GM21786 (cell line): ENCODE data around the gene PAXX.

Experiments used
- ATAC-seq: cut with Tn5 transposase; IDR thresholded peaks from one replicate; pipeline ENCODE4 v1.9.1; 2021; ENCODE audit not compliant: unreplicated experiment

Gene PAXX

GRCh38 chr9:136980669-136981478 lies 11.3 kb upstream of the PAXX start:
- no peak for ATAC-seq

DNA sequence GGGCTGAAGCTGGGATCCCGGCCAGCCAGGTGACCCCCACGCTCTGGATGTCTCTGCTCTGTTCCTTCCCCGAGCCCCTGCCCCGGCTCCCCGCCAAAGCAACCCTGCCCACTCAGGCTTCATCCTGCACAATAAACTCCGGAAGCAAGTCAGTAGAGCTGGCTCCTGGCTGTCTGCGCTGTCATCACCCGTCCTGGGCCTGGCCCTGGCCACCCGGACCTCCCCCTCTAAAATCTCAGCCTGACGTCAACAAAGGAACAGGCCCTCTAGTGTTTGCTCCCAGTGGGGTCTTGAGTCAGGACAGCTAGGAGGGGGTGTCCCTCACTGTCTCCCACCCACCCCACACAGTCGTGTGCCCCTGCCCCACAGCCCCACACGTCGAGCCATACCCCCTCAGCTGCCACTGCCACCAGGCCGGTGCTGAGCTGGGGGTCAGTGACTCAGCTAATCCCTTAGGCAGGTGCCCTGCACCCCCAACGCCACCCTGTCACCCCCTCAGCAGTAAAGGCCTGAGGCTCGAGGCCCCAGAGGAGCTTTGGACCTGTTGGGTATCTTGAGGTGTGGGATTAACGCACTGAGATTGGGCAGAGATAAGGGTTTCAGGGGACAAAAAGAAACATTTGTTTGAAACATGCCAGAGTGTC lies 10.5 kb upstream of the PAXX start:
- ATAC-seq: no peak

- ATAC-seq: no peak
Observed at GRCh38 chr9:136982232-136983051, 9.8 kb upstream of the PAXX start, which contains the start of gene LCNL1. Gene LCNL1, plus strand, starts transcription at chr9:136982993. Its CDS starts 594 bp downstream, at chr9:136983587.

GRCh38 chr9:136983167-136983566 lies 9.1 kb upstream of the PAXX start:
- ATAC-seq: no peak

DNA sequence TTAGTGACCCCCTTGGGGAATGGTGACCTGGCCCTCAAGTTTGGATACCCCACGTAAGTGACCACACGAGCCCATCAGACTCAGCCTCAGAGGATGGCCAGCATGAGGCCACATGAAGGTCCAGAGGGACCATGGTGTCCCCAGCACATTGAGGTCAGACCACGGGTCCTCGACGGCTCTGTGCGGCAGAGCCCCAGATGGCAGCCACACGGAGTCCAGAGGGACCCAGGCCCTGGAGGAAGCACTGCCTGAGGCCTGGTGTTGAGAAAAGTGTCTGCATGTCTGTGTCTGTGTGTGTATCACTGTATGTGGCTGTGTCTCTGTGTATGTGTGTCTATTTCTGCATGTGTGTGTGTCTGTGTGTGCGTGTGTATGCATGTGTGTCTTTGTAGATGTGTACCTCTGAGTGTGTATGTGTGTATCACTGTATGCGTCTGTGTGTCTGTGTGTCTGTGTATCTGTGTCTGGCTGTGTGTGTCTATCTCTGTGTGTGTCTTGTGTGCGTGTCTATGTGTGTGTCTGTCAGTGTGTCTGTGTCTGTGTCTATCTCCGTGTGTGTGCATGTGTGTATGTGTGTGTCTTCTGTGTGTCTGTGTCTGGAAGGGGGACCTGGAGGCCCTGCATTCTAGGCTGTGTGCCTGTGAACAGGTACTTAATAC lies 8.4 kb upstream of the PAXX start:
- no peak for ATAC-seq

DNA sequence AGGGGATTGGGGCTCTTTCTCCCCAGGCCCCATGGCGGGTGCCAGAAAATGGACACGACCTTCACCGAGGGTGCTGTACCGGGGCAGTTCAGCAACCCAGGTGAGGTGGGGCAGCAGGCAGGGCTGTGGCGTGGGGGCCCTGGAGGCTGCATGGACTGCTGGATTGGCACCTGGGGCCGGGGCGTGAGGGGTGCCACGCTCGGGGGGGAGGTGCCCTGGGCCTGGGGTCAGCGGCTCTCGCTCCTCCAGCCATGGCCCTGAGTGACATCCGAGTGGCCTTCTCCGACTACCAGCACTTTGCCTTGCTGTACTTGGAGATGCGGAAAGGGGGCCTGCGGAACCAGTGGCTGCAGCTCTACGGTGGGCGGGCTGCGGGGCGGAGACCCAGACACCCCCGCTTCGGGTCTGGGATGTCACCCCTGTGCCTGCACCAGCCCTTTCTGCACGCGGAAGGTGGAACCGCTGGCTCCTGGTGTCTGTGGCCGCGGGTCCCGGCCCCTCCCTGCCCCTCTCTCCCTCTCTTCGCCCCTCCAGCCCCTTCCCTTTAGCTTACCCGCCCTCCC lies 7.7 kb upstream of the PAXX start:
- ATAC-seq: no peak

DNA sequence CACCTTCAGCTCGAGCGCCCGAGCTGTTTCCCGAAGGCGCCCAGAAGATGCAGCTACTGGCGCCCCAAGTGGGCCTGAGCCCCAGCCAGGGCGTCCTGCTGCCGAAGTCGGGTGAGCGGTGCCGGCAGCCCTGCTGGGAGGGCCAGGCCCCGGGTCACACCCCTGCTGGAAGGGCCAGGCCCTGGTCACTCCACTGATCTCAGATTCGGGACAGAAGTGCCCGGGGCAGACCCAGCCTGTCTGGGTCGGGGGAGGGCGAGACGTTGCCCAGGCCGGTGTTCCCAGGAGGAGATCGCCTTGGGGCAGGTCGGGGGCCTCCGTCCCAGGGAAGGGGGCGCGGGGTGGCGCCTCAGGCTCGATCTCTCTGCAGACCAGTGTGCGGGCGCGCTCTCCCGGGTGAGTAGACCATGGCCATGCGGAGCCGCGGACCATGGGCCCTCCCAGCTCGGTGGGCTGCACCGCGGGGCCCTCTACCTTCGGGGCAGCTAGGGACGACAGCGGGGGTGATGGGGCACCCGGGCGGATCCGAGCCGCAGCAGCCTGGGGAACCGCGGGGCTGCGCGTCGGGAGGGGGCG lies 7.1 kb upstream of the PAXX start:
- ATAC-seq: no peak

- no peak for ATAC-seq
Observed at GRCh38 chr9:136985853-136986252, 6.4 kb upstream of the PAXX start.

- ATAC-seq: no peak
Observed at GRCh38 chr9:136988872-136989271, 3.4 kb upstream of the PAXX start.

DNA sequence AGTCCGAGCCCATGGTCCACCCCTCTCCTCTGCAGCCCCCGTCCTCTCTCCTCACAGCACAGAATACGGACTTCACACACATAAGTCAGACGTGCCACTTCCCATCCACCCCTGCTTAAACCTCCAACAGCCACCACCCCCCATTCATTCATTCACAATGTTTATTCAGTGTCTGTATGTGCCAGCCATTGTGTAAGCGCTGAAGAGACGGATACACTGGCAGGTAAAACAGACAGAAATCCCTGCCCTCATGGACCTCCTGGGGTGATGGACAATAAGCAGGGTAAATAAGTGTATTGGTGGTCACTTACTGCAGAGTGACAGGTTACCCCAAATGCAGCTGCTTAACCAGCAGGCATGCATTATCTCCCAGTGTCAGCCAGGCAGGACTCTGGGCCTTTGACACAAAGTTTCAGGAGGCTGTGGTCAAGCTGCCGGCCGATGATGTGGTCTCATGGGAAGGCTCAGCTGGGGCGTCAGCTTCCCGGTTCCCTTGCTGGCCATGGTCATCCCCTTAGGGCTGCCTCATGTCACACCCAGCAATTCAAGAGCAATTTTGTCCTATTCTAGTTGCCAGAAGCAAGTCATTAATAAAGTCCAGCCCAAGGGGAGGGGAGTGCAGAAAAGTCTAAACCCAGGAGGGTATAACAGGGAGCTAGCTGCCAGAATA lies 1.8 kb upstream of the PAXX start:
- ATAC-seq: no peak

- no peak for ATAC-seq
Observed at GRCh38 chr9:136992819-136993369, 672 bp downstream of the PAXX start.

DNA sequence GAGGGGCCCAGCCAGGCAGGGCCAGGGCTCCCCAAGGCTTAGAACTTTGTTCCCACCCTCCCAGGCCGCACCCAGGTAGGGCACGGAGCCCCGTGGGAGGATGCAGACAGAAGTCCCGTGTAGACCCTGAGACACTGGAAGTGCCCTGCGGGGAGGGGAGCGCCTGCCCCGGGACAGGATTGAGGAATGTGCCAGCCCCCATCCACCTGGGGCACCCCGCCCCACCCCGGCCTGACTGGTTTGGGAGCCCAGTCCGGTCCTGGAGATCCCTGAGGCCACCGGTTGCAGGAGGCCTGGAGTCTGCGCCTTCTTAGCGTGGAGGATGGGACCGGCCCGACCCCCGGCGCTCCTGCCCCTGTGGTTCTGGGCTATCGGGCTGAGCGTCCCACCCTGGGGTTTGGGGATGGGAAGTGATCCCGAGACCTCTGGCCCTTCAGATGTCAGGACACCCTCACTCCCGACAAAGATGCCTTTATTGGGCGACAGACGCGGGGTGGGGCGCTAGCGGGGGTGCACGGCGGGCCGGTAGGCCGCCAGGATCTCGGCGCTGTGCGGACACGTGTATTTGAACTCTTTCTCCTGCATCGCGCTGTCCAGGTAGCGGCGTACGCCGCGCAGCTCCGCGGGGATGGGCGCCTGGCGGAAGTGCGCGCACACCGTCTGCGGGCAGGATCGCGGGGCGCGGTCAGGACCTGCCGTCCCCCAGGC lies 2.1 kb downstream of the PAXX start:
- no peak for ATAC-seq

DNA sequence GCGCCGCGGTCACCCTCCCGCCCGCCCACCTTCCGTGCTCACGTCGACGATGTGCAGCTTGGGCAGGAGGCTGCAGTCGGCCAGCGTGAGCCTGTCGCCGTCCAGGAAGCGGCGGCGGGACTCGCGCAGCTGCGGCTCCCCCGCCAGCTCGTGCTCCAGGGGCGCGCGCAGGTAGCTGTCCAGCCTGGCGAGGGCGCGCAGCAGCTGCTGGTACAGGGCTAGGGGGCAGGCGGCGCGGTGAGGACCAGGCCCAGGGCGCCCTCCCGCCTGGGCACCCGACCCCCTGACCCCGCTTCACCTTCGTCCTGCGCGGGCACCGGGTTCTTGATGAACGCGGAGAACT lies 2.6 kb downstream of the PAXX start:
- no peak for ATAC-seq

DNA sequence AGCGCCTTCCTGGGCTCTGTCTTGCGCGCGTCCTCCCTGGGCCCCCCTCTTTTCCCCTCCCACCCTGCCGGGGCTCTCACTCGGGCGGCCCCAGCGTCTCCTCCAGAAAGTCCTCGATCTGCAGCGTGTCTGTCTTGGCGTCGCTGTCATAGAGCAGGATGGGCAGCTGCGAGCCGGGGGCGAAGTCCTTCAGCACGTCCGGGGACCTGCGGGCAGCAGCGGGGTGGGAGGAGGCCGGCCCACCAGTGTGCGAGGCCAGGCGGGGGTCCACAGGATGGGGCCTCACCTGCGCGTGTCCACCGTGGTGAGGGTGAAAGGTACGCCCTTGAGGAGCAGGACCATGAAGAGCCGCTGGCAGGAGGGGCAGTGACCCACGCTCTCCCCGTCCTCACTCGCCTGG lies 3.1 kb downstream of the PAXX start:
- no peak for ATAC-seq

- no peak for ATAC-seq
Observed at GRCh38 chr9:136995772-136996311, 3.6 kb downstream of the PAXX start.

- no peak for ATAC-seq
Observed at GRCh38 chr9:136996361-136997292, 4.4 kb downstream of the PAXX start, which contains the start of gene CLIC3. Gene CLIC3, minus strand, starts transcription at chr9:136996568. Its CDS starts 25 bp downstream, at chr9:136996543.

DNA sequence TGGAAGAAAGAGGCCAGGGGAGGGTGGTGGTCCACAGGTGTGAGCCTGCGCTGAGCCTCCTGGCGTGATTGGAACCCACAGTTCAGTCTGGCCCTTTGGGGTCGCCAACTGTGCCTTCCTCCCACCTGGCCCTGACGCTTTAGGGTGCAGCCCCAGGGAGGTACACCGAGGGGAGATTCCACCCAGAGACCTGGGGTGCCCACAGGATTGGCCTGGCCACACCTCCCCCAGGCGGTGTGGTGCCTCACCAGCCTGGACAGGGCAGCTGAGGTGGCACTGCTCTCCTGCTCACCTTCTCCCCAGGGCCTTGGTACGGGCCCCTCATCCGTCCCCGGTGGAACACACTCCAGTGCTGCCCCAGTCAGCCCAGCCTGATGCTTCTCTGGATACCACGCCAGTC lies 5.1 kb downstream of the PAXX start:
- no peak for ATAC-seq

GRCh38 chr9:136997830-136998234 lies 5.6 kb downstream of the PAXX start:
- no peak for ATAC-seq
